ENCODE measurements around the gene CACNA1H.
"Not testable (repeated sequence)": the region's sequence is repeated elsewhere in the genome, so short reads cannot be mapped to it uniquely, and the experiment has no call there.

Gene CACNA1H

DNA sequence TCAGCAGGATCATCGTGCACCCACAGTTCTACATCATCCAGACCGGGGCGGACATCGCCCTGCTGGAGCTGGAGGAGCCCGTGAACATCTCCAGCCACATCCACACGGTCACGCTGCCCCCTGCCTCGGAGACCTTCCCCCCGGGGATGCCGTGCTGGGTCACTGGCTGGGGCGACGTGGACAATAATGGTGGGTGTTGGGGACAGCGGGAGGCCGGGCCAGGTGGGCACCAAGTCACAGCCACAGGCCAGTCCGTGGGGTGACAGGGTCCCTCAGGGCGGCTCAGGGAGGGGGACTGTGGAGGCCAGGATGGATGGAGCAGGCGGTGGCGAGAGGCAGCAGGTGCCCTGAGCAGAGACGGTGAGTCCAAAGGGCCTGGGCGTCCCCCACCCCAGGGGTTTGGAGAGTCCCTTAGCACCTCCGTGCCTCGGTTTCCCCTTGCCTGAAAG is 104.0 kb downstream of the CACNA1H start:
- no peak for DNase-seq

DNA sequence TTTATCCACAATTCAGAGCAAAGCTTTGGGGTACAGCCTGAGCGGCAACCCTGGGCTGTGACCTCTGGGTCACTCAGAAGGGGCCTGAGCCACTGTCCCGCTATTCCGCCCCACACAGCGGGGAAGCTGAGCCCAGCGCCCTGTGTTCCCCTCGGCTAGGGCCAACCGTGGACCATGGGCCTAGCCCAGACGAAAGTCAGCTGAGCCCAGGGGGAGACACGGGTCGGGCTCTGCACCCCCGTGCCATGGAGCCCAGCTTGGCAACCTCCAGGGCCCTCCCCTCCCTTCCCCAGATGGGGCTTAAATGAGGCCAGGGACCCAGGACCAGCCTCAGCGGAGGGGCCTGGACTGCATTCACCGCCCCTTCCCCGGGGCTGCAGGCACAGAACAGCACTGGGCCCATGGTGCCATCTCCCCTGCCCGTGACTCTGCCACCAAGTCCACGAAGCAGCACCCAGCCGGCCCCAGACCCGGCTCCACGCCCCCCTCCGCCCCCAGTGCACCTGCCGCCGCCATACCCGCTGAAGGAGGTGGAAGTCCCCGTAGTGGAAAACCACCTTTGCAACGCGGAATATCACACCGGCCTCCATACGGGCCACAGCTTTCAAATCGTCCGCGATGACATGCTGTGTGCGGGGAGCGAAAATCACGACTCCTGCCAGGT is 104.8 kb downstream of the CACNA1H start:
- DNase-seq, result no peak

DNA sequence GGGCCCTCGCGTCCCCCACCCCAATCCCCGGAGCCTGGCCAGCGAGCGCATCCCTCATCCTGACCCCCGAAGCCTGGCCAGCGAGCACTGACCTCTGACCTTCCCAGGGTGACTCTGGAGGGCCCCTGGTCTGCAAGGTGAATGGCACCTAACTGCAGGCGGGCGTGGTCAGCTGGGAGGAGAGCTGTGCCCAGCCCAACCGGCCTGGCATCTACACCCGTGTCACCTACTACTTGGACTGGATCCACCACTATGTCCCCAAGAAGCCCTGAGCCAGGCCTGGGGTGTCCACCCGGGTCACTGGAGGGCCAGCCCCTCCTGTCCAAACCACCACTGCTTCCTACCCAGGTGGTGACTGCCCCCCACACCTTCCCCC is 105.3 kb downstream of the CACNA1H start:
- no peak for DNase-seq

DNA sequence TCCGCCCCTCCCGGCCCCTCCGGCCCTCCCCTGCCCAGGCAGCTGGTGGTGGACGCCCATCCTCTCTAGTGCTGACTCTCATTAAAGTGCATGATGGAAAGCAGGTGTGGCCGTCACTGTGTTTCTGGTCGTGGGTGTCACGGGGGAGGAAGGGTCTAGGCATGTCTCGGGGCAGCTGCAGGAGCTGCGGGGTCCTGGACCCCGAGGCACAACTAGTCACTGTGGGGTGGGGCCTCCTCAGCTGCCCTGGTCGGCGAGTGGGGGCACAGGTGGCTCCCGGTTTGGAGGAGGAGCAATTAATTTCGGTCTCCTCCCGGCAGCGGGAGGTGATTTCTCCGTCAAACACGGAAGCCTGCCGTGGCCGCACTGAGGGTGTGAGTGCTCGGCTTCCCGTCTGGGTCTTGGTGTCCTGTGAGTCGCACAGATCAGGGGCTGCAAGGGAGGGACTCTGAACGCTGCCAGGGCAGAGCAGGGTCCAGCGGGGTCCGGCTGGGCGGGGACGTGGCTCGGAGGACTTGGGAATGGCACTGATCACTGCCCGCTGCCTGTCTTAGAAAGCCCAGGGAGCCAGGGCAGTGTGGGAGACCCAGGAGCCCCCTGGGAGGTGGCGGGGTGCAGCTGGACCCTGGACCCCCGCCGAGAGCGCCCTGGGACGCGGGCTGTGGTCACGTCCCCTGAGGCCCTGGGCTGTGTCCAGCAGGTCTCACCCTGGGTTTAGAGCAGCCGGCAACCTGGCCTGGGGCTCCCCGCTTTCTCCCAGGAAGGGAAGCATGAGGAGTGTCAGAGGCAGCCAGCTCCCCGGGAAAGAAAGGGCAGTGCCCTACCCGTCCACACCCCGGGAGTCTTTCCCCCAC is 106.2 kb downstream of the CACNA1H start:
- DNase-seq, result no peak

DNA sequence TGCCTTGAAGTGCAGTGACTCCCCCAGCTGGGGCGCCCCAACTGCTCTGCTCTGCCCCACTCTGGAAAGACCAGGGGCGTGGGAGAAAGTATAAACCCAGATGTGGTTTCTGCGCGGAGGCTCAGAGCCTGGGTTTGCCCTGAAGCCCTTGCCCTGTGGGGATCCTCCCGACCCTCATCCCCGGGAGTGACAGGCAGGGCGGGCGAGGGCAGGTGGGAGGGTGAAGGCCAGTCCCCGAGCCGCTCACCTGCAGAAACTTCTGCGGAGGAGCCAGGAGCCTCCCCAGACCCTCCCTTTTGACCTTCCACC is 106.8 kb downstream of the CACNA1H start:
- no peak for DNase-seq

DNA sequence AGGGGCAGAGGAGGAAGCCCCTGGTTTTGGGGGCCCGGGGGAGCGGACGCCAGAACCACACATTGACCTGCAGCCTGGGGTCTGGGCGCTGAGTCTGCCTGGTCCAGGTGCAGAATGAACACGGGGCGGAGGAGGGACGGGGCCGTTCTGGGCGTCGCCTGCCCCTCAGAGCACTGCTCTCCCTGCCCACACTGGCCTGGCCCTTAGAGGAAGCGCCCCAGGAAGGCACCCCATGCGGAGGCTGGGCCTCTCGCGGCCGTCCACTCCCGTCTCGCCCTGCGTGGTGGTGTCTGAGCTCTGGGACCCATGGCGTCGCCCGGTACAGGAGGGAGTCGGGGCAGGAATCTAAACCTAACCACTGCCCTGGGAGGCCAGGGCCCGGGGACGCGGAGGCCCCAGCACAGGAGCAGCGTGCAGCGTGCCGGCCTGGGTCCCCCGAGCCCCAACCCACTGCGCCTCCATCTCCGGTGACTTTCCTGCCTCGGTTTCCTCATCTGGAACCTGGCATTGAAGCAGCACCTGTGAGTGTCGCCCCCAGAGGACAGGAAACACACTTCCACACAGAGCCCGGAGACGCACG is 107.3 kb downstream of the CACNA1H start:
- DNase-seq, result no peak

DNA sequence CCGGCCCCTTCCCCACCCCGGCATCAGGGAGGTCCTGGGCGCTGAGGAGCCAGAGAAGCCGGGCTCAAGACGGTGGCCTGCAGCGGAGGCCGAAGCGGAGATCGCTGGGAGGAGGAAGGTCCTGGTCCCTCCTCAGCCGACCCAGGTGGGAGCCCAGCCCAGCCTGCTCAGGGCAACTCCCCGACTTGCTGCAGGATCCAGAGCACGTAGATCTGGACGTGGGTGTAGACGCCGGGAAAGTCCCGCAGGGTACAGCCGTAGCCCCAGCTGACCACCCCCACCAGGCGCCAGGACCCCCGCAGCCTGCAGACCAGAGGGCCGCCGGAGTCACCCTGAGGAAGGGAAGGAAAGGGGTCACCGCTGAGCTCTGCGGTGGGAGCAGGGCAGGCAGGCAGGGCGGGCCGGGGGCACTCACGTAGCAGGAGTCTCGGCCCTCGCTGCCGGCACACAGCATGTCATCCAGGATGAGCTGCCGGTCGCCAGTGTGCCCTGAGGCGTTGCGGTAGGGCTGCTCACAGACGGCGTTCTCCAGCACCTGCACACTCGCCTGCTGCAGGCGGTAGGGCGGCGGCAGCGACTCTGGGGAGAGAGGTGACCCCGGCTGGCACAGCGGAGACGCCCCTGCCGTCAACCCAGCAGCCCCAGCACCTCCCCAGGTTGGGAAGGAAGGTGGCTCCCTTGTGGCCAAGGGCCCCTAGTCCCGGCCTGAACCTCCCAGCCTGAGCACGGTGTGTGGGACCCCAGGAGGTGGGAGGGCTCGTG is 108.4 kb downstream of the CACNA1H start:
- DNase-seq, result peak; percentile 50

DNA sequence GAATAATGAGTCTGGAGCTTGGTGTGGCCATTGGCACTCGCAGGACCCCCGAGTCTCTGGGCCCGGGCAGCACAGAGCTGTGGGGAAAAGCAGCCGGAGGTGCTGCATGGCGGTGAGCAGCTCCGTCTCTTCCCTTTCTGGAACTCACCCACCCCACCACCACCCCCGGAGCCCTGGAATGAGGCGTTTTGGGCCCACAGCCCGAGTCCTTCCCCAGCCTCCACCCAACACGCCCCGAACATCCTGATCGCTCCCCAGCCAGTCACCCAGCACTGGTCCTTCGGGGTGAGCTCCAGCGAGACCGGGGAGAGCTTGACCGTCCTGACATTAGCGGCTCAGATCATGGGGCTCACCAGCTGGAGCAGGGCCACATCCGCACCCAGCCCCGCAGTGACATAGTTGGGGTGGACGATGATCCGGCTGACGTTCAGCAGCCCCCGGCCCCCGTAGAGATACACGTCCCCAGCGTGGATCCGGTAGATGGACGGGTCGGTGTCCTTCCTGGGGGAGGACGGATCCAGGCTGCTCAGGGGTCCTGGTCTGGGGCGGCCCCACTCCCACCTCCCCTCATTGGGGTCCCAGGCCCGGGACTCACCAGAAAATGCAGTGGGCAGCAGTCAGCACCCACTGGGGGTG is 109.4 kb downstream of the CACNA1H start:
- no peak for DNase-seq

DNA sequence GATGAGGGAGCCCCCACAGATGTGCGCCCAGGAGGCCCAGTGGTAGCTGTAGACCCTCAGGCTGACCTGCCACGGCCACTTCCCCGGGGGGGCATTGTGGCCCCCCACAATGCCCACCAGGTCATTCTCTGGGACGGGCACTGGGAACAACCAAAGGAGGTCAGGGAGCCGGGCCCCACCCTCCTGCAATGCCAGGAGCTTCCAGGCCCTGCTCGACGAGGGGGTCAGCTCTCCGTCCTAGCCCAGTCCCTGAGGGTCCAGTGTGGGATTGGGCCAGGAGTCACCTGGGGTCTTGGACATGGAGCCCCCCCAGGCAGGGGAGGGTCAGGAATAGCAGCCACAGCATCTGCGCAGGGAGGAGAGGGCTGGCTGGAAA is 109.9 kb downstream of the CACNA1H start:
- DNase-seq, result no peak

DNA sequence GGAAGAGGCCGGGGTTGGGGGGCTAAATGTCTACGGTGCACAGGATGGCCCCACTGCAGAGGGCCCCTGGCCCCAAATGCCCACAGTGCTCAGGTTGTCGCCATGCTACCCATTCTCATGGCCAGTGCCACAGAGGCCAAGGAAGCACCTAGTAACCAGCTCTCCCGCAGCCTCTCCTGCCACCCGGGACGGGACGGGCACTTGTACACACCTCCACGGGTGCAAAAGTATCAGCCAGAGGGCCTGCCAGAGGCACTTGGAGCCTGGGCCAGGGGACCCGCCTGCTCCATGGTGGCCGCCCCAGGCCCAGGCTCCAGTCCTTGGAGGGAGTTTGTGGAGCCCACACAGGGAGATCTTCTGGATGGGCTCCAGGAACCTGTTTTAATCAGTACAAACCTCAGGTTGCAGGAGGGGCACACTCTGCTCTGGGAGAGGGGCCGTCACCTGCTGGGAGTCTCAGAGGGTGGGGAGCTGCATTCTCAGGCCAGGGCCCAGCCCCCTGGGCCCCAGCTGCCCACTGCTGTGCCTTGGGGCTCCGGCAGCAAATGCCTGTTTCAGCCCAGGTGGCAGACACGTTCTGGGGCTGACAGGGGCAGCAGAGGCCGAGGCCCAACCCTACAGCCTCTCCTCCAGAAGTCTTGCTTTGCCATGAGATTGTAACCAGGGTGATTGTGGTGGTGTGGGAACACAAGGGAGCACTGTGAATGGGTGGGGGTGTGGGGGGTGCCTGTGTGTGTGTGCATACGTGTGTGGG is 110.9 kb downstream of the CACNA1H start:
- no peak for DNase-seq

DNA sequence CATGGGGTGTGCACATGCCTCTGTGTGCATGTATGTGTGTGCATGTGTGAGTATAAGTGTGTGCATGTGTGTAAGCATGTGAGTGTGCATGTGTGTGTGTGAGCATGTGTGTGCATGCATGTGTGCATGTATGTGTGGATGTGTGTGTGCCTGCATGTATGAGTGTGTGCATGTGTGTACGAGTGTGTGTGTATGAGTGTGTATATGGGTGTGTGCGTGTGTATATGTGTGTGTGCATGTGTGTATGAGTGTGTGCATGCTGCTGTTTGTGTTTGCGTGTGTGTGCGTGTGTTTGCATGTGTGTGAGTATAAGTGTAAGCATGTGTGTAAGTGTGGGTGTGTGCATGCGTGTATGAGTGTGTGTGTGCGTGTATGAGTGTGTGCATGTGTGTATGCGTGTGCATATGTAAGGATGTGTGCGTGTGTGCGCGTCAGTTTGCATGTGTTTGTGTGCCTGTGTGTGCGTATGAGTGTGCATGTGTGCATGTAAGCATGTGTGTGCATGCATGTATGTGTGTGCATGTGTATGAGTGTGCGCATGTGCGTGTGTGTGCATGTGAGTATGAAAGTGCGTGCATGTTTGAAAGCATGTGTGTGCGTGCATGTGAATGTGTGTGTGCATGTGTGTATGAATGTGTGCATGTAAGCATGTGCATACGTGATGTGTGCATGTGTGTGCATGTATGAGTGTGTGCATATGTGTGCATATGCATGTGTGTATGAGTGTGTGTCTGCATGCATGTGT is 111.6 kb downstream of the CACNA1H start:
- no peak for DNase-seq

DNA sequence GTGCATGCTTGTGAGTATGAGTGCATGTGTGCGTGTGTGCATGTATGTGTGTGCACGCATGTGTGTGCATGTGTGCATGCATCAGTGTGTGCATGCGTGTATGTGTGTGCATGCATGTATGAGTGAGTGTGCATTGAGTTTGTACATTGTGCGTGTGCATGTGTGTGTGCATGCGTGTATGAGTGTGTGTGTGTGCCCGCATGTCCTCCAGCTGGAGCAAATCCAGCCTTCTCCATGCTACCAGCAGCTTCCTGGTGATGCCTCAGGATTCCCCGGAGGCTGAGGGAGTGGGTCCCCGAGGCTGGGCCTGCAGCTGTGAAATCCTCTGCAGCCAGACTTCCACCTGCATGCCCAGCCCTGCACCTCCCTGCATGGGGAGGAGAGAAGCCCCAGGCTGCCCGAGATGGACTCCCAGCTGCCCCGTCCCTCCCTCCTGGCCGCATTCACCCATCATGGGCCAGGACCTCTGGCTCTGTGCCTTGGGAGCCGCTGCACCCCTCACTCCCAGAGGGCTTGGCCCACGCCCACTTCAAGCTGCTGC is 112.3 kb downstream of the CACNA1H start:
- DNase-seq, result no peak

DNA sequence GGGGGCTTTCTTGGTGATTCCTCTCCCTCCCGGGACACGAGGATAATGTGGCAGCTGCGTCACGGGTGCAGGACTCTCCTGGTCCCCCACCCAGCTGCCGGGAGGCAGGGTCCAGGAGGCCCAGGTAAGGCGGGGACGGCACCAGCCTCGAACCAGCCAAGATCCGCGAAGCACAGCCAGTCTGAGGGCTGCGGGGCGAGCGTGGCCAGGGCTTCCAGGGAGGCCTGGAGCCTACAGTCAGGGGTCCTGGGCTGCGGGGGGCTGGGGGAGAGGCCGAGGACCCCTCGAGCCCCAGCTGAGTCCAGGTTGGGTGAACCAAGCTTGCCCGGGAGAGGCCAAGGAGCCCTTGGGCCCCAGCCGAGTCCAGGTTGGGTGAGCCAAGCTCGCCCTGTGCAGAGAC is 112.9 kb downstream of the CACNA1H start:
- no peak for DNase-seq

DNA sequence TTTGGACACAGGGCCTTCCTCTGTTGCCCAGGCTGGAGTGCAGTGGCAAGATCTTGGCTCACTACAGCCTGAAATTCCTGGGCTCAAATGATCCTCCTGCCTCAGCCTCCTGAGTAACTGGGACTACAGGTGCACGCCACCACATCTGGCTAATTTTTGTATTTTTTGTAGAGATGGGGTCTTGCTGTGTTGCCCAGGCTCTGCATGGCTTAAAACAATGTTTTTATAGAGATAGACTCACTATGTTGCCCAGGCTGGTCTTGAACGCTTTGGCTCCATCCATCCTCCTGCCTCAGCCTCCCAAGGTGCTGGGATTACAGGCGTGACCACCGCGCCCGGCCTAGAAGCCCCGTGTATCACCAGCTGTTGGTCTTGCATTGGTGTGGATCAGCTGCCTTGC is 116.5 kb downstream of the CACNA1H start:
- DNase-seq, result not testable (repeated sequence)

DNA sequence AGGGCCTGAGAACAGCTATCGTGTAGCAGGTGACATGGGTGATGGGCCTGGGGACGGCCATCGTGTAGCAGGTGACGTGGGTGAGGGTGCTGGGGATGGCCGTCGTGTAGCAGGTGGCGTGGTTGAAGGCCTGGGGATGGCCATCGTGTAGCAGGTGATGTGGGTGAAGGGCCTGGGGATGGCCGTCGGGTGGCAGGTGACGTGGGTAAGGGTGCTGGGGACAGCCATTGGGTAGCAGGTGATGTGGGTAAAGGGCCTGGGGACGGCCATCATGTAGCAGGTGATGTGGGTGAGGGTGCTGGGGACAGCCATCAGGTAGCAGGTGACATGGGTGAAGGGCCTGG is 118.4 kb downstream of the CACNA1H start:
- no peak for DNase-seq
